GM12878 (cell line): Measurements from ENCODE around the gene CFAP92. TPM values are rescaled to one million over a fixed set of nuclear protein-coding genes. Genes with fewer than 3 reads are reported as not detected.

Source experiments
- ATAC-seq: fragments of 200-7000 bp; cut with Tn5 transposase; 3 replicates; pipeline ENCODE4 v1.9.1; 2020; ENCODE audit warnings: mild to moderate bottlenecking, moderate library complexity
- BruUV-seq: library from RNA; stranded (reverse); fragments of 400-500 nt; replicated peaks from 2 replicates; lab custom pipeline; 2021; lab: Mats Ljungman, UMichigan
- CTCF ChIA-PET: fragments of 300-600 bp; sonication (Branson Sonifier 250); formaldehyde crosslinking; extraction: SDS; loops from one replicate; lab custom pipeline; 2021; ENCODE audit warnings: inconsistent platforms; lab: Yijun Ruan, JAX
- POLR2A ChIA-PET: fragments of 350-600 bp; formaldehyde crosslinking; extraction: SDS; loops from one replicate; lab custom pipeline; 2021; ENCODE audit warnings: inconsistent platforms; lab: Charles Lee
- RAD21 ChIA-PET: fragments of 300-600 bp; sonication (Branson Sonifier 250); formaldehyde crosslinking; loops from one replicate; lab custom pipeline; 2023; ENCODE audit warnings: antibody characterized with exemption; ENCODE audit not compliant: unreplicated experiment; lab: Charles Lee
- SMC1A ChIA-PET: fragments of 300-600 bp; sonication (Branson Sonifier 250); formaldehyde crosslinking; loops from one replicate; lab custom pipeline; 2023; ENCODE audit not compliant: unreplicated experiment, uncharacterized antibody; lab: Charles Lee
- DNase-seq: peaks from one replicate; pipeline ENCODE4 v3.0.0-alpha.2; 2011; ENCODE audit warnings: low read depth, low spot score
- FAIRE-seq: peaks from 3 replicates; lab custom pipeline; 2011; peaks lifted over from hg19 to GRCh38; lab: Jason Lieb, UNC
- H2AFZ ChIP-seq: 2 replicates; pipeline ENCODE4 v1.6.0; 2011; ENCODE audit warnings: low read depth, low read length, control low read depth; ENCODE audit not compliant: control insufficient read depth
- H3K27ac ChIP-seq: 2 replicates; pipeline ENCODE4 v1.5.1; 2011; ENCODE audit warnings: control low read depth; ENCODE audit not compliant: control insufficient read depth, insufficient read depth
- H3K27me3 ChIP-seq, 2 experiments: replicated peaks in 1 of 2; 2 replicates each; pipeline versions ENCODE4 v1.6.0 to v1.6.1; 2011; ENCODE audit warnings: low read length in 1 of 2; ENCODE audit not compliant: control insufficient read depth in 2 of 2, insufficient read depth in 2 of 2
- H3K36me3 ChIP-seq, 2 experiments: 2 replicates each; pipeline ENCODE4 v1.5.1; 2011; ENCODE audit warnings: low read length in 1 of 2; ENCODE audit not compliant: control insufficient read depth in 2 of 2, insufficient read depth in 2 of 2
- H3K4me1 ChIP-seq: 2 replicates; pipeline ENCODE4 v1.6.1; 2011; ENCODE audit warnings: mild to moderate bottlenecking, low read length, moderate library complexity, mixed read lengths; ENCODE audit not compliant: control insufficient read depth, insufficient read depth
- H3K4me2 ChIP-seq: 2 replicates; pipeline ENCODE4 v1.6.0; 2011; ENCODE audit warnings: control low read depth; ENCODE audit not compliant: control insufficient read depth, insufficient read depth
- H3K4me3 ChIP-seq: fragments of 200-600 bp; sonication (generic); 2 replicates; pipeline ENCODE4 v1.5.1; 2016
- H3K79me2 ChIP-seq: 2 replicates; pipeline ENCODE4 v1.6.0; 2011; ENCODE audit warnings: low read length; ENCODE audit not compliant: control insufficient read depth, insufficient read depth
- H3K9ac ChIP-seq: 2 replicates; pipeline ENCODE4 v1.8.0; 2011; ENCODE audit warnings: low read length, control low read depth, mixed read lengths; ENCODE audit not compliant: control insufficient read depth, insufficient read depth
- H3K9me3 ChIP-seq: replicated peaks from 3 replicates; pipeline ENCODE4 v1.5.1; 2011; ENCODE audit warnings: mild to moderate bottlenecking, low read length; ENCODE audit not compliant: control insufficient read depth, insufficient read depth
- H4K20me1 ChIP-seq: 2 replicates; pipeline ENCODE4 v1.6.0; 2011; ENCODE audit not compliant: control insufficient read depth, insufficient read depth
- EED ChIP-seq: sonication (generic); IDR thresholded peaks from 2 replicates; pipeline ENCODE4 v1.6.1; 2016; ENCODE audit warnings: antibody characterized with exemption, low read depth
- ETV6 ChIP-seq, 2 experiments: fragments of 450-650 bp in 1 of 2; IDR thresholded peaks in 1 of 2; conservative IDR thresholded peaks in 1 of 2; 2 replicates each; pipeline ENCODE4 v1.6.1; 2014; ENCODE audit warnings: antibody characterized with exemption in 1 of 2, borderline replicate concordance in 1 of 2, low read depth in 1 of 2, mild to moderate bottlenecking in 1 of 2, moderate library complexity in 1 of 2
- FOS ChIP-seq: IDR thresholded peaks from 3 replicates; pipeline ENCODE4 v1.6.1; 2011; ENCODE audit warnings: borderline replicate concordance; ENCODE audit not compliant: insufficient read length; ENCODE audit errors: extremely low read depth
- HDGF ChIP-seq: fragments of 450-650 bp; IDR thresholded peaks from 2 replicates; pipeline ENCODE4 v1.6.1; 2016; ENCODE audit warnings: antibody characterized with exemption
- NFIC ChIP-seq: IDR thresholded peaks from 2 replicates; pipeline ENCODE4 v1.6.1; 2012; ENCODE audit warnings: low read depth, mild to moderate bottlenecking, inconsistent platforms, low read length, moderate library complexity
- POLR2AphosphoS5 ChIP-seq: IDR thresholded peaks from 2 replicates; pipeline ENCODE4 v1.6.1; 2011; ENCODE audit warnings: mild to moderate bottlenecking, low read length, inconsistent platforms
- RCOR1 ChIP-seq: conservative IDR thresholded peaks from 2 replicates; pipeline ENCODE4 v1.6.1; 2012; ENCODE audit warnings: low read depth, low read length, improper control_type of control experiment
- SREBF1 ChIP-seq: IDR thresholded peaks from 2 replicates; pipeline ENCODE4 v1.6.1; 2012; ENCODE audit warnings: mild to moderate bottlenecking, low read length
- ZBED1 ChIP-seq: IDR thresholded peaks from 2 replicates; pipeline ENCODE4 v1.6.1; 2016; ENCODE audit warnings: borderline replicate concordance
- WGBS: methylation state at CpG from one replicate; pipeline ENCODE4 v1.1.6; 2016; ENCODE audit warnings: low lambda C conversion rate; ENCODE audit not compliant: insufficient replicate concordance, insufficient coverage; ENCODE audit errors: missing lambda C conversion rate; 5-methylcytosine and 5-hydroxymethylcytosine counted together
- in situ Hi-C: fragments of 300-500 bp; cut with MboI; formaldehyde crosslinking; loops from 9 replicates; pipeline ENCODE4 v1.14.3; 2018; ENCODE audit warnings: mixed read lengths
- intact Hi-C: fragments of 100-400 bp; cut with micrococcal nuclease; formaldehyde crosslinking; loops from one replicate; pipeline ENCODE4 v1.14.2; 2022; ENCODE audit not compliant: unreplicated experiment
- polyA plus RNA-seq, 11 experiments: library from polyadenylated mRNA; depleted of rRNA in 4 of 11; unstranded in 6 of 11; stranded (reverse) in 5 of 11; fragments of >200 nt; fragmentation: Nextera tagmentation in 4 of 11; fragmentation: Illumina TruSeq in 1 of 11; extraction: Ambion mirVana in 4 of 11; extraction: Trizol in 1 of 11; gene quantifications; 1 replicate in 1 of 11; 2 replicates in 10 of 11; pipeline versions ENCODE4 v1.2.1 to v1.2.3, GENCODE V29; 2011 to 2016; ENCODE audit warnings: inconsistent platforms in 2 of 11, missing spikeins in 2 of 11, low read depth in 1 of 11
- total RNA-seq, 4 experiments: library from RNA; depleted of rRNA in 3 of 4; stranded (reverse); fragments of >200 nt in 3 of 4; fragmentation: Illumina TruSeq in 1 of 4; extraction: Trizol in 1 of 4; gene quantifications; 2 replicates each; pipeline versions ENCODE4 v1.2.1 to v1.2.3, GENCODE V29; 2013 to 2021
- TF ChIP-seq, protein P1 (sequence below): fragments of 450-650 bp; IDR thresholded peaks from 2 replicates; pipeline ENCODE4 v1.6.1; 2017; ENCODE audit warnings: mild to moderate bottlenecking, moderate library complexity
- TF ChIP-seq, protein P2 (sequence below): fragments of 450-650 bp; IDR thresholded peaks from 2 replicates; pipeline ENCODE4 v1.6.1; 2017; ENCODE audit warnings: antibody characterized with exemption, mild to moderate bottlenecking, moderate library complexity

CFAP92 gene
- total and polyA plus RNA-seq, 10 of the 15 experiments (the other 5 are each of a cell fraction or from before 2014, with no cell fraction given), result 0.05 to 0.52 (median 0.14) TPM; not detected in 7

DNA sequence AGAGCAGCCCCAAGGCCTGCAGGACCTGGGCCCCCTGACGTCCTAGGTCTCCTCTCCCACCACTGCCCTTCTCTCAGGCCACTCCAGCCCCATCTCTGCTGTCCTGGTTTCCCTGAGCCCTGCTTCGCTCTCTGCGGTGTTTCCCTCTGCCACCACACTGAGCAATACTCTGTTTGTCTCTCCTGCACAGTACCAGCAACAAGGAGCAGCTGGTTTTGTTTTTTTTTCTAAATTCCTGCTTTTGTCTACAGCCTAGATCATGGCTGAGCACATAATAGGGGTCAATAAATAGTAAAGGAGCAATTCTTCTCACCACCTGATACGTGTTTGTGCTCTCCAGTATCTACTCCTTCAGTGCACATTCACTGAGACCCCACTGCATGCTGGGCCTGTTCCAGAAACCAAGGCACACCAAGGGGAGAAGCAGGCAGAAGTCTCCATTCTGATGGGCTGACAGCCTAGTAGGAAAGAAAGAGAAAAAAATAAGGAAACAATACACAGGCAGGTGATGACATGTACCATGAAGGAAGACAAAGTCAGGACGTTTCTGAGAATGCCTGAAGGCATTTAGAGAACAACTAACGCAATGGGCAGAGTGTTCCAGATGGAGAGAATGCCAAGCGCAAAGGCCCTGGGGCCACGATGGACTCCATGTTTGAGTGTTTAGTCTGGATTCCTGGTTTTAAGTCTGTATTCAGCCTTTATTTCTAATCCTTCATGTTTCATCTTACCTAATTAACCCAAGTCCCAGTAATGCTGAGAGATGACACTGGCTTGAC lies 120.4 kb downstream of the CFAP92 start:
- ChIA-PET POLR2A (no interaction called here), SMC1A (no interaction called here), RAD21 (no interaction called here), CTCF (no interaction called here)
- no peak overlapping the region for H2AFZ ChIP-seq
- H4K20me1 ChIP-seq, result no peaks in the 10 kb centered on the region
- no TSS peak for BruUV-seq
- ATAC-seq (no peak), DNase-seq (no peak), FAIRE-seq (no peak)
- no peaks in the 10 kb centered on the region for H3K36me3 ChIP-seq
- H3K27ac ChIP-seq, result no peak overlapping the region
- WGBS, result 55% methylated on average over 8 of the region's 8 CpGs
- H3K4me3 ChIP-seq, result no peak overlapping the region
- H3K4me2 ChIP-seq, result no peak overlapping the region
- intact Hi-C loops (no loop called here), in situ Hi-C loops (no loop called here)
- no peaks in the 10 kb centered on the region for H3K27me3 ChIP-seq
- H3K4me1 ChIP-seq, result peaks cover 10% of the 10 kb centered on the region; the same call in 1 of the 2 replicates
- peaks cover 6% of the 10 kb centered on the region for H3K79me2 ChIP-seq
- H3K9ac ChIP-seq, result no peak overlapping the region
- H3K9me3 ChIP-seq, result no peaks in the 10 kb centered on the region; the same call in 2 of the 3 replicates
- TF ChIP-seq, protein P1, sequence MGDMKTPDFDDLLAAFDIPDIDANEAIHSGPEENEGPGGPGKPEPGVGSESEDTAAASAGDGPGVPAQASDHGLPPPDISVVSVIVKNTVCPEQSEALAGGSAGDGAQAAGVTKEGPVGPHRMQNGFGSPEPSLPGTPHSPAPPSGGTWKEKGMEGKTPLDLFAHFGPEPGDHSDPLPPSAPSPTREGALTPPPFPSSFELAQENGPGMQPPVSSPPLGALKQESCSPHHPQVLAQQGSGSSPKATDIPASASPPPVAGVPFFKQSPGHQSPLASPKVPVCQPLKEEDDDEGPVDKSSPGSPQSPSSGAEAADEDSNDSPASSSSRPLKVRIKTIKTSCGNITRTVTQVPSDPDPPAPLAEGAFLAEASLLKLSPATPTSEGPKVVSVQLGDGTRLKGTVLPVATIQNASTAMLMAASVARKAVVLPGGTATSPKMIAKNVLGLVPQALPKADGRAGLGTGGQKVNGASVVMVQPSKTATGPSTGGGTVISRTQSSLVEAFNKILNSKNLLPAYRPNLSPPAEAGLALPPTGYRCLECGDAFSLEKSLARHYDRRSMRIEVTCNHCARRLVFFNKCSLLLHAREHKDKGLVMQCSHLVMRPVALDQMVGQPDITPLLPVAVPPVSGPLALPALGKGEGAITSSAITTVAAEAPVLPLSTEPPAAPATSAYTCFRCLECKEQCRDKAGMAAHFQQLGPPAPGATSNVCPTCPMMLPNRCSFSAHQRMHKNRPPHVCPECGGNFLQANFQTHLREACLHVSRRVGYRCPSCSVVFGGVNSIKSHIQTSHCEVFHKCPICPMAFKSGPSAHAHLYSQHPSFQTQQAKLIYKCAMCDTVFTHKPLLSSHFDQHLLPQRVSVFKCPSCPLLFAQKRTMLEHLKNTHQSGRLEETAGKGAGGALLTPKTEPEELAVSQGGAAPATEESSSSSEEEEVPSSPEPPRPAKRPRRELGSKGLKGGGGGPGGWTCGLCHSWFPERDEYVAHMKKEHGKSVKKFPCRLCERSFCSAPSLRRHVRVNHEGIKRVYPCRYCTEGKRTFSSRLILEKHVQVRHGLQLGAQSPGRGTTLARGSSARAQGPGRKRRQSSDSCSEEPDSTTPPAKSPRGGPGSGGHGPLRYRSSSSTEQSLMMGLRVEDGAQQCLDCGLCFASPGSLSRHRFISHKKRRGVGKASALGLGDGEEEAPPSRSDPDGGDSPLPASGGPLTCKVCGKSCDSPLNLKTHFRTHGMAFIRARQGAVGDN, result no peak
- TF ChIP-seq FOS (no peak), ETV6 (conservative IDR thresholded peaks at IDR 0.05 in 1 of 2, IDR thresholded peaks at IDR 0.05 in 1 of 2; ENCODE audit: borderline replicate concordance in 1 of 2, low read depth in 1 of 2) (no peak), ZBED1 (no peak), HDGF (no peak), NFIC (no peak), SREBF1 (no peak), EED (no peak), RCOR1 (no peak), POLR2AphosphoS5 (no peak)
- TF ChIP-seq, protein P2, sequence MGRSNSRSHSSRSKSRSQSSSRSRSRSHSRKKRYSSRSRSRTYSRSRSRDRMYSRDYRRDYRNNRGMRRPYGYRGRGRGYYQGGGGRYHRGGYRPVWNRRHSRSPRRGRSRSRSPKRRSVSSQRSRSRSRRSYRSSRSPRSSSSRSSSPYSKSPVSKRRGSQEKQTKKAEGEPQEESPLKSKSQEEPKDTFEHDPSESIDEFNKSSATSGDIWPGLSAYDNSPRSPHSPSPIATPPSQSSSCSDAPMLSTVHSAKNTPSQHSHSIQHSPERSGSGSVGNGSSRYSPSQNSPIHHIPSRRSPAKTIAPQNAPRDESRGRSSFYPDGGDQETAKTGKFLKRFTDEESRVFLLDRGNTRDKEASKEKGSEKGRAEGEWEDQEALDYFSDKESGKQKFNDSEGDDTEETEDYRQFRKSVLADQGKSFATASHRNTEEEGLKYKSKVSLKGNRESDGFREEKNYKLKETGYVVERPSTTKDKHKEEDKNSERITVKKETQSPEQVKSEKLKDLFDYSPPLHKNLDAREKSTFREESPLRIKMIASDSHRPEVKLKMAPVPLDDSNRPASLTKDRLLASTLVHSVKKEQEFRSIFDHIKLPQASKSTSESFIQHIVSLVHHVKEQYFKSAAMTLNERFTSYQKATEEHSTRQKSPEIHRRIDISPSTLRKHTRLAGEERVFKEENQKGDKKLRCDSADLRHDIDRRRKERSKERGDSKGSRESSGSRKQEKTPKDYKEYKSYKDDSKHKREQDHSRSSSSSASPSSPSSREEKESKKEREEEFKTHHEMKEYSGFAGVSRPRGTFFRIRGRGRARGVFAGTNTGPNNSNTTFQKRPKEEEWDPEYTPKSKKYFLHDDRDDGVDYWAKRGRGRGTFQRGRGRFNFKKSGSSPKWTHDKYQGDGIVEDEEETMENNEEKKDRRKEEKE, result no peak
